IPS DF 19.7 (cell line): ENCODE data around the gene HYAL1.

Source experiments
- DNase-seq: peaks from one replicate; pipeline ENCODE4 v3.0.0-alpha.2; 2013; ENCODE audit warnings: low read depth, low spot score

HYAL1 gene, protein sequence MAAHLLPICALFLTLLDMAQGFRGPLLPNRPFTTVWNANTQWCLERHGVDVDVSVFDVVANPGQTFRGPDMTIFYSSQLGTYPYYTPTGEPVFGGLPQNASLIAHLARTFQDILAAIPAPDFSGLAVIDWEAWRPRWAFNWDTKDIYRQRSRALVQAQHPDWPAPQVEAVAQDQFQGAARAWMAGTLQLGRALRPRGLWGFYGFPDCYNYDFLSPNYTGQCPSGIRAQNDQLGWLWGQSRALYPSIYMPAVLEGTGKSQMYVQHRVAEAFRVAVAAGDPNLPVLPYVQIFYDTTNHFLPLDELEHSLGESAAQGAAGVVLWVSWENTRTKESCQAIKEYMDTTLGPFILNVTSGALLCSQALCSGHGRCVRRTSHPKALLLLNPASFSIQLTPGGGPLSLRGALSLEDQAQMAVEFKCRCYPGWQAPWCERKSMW

DNA sequence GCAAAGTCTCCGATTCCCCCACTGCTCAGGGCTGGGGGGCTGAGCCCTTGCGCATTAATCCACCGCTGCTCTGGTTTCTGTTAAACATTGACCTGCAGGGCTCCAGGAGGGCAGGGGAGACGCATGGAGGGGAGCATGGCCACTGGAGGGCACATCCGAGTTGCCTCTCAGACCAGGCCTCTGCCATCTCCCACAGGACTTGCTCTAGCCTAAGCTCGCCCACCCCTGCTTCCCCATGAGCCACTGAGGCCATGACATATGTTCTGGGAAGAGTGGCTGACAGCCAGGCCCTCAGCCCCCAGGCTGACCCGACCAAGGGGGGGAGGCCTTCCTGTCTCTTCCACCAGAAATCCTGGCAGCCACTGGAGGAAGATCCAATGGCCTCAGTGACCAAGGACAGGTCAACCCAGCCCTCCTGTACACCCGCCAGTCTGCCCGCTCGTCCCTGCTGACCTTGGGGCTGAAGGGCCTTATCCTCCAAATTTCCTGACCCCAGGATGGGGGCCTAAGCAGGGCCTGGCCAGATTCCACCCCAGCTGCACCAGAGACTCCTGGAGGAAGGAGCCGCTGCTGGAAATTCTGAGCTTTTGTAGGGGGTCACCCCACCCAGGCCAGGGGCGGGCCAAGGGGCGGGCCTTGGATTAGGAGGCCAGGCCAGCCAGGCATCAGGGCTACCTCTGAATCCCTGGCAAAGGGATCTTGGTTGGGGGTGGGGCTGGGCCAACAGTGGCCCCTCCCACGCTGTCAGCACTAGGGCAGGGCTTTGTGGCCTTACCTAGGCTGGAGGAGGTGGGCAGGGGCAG lies at the start of gene HYAL1:
TSS of gene HYAL1 (minus strand) at position 562 of the 803 bp plus-strand sequence. CDS start 618 bp downstream, outside the sequence.
- no peak for DNase-seq

- DNase-seq = no peak
Observed at GRCh38 chr3:50352781-50353180, 49.4 kb upstream of the HYAL1 start.

- DNase-seq = no peak
Observed at GRCh38 chr3:50351323-50351697, 47.9 kb upstream of the HYAL1 start.

DNA sequence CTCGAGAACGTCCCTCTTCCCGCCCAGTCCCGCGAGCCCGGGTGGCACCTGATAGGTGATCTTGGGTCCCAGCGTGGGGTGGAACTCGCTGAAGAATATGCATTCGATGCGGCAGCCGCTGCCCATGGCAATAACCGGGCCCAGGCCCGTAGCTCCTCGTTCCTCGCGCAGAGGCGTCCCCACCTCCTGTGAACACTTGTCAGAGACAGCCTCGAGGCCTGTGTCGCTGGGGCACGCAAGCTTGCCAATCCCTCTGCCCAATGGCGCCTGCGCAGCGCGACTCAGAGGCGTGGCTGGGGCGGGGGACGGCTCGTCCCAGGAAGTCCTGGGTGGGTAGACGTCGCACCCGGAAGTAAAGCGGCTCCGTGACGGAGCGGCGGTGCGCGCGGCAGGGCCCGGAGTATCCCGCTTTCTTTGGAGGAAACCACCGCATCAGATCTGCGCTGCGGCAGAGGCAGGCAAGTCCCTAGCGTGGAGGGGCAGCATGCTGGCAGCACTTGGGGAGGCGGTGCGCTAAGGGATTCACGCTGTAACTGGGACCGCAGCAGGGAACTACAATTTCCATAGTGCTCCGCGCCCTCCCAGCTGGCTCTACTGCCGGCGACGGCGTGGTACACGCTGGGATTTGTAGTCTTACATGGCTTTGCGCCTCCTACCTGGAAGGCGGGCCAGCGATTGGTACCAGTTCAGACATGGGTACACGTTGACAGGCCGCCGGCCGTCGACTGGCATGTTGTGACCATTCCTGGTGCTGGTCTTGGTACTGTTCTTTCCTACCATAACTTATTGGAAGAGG lies 47.4 kb upstream of the HYAL1 start, which contains the start of the genes CYB561D2 and NPRL2:
TSS of gene CYB561D2 (plus strand) at position 336 of the 796 bp plus-strand sequence. CDS start 572 bp downstream, outside the sequence.
TSS of gene NPRL2 (minus strand) at position 249 of the 796 bp plus-strand sequence. CDS start at position 126, 123 bp downstream.
- no peak for DNase-seq

DNA sequence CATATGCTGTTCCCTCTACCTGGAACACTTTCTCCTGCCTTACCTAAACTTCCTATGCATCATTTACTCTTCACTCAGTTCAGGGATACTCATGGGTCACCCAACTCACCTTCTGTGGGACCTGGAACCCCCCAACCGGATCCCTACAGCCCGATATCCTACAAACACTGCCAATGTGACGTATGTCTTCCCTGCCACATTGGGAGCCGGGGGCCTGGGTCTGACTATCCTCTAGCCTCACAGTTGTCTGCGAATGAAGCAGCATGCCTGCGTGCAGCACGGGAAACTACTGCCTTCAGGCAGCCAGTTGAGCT lies 46.8 kb upstream of the HYAL1 start:
- DNase-seq = no peak

- no peak for DNase-seq
Observed at GRCh38 chr3:50347187-50347813, 43.9 kb upstream of the HYAL1 start.

- no peak for DNase-seq
Observed at GRCh38 chr3:50345586-50346234, 42.3 kb upstream of the HYAL1 start, which contains the start of gene ZMYND10. ZMYND10 (minus strand) TSS chr3:50345732; CDS start chr3:50345579, 153 bp downstream.

- DNase-seq = no peak
Observed at GRCh38 chr3:50345008-50345407, 41.6 kb upstream of the HYAL1 start.

DNA sequence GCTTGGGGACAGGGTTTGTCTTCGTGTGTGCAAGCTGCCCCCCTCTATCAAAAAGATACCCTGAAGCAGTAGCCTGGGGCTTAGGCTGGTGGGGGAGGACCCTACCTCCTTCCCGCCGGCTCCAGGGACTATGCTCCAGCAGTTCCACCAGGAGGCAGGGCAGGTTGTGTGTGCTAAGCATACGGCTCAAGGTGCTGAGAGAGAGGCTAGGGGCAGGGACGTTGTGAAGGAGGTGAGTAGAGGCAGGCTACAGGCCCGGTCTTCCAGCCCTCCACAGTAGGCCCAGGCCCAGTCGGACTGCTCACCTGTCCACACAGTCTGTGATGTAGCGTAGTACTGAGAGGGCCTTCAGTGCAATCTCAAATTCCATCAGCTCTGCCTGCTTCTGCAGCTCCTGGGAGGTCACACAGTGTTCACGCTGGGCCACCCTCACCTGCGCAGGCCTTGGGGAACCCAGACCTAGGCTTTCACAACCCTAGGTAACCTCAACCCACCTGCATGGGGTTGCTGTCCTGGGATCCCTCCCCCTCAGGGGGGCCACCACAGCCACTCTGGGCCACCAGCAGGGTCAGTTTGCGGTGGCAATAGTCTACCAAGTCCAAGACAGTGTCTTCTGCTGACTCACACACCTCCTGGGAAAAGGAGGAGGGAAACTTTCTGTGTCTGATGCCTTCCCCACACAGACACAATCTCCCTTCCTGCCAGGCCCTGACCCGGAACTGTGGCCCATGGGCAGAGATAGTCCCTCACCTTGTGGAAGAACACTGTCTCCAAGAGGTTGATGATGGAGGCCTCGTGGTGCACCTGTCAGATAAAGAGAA lies 39.6 kb upstream of the HYAL1 start:
- DNase-seq = no peak

GRCh38 chr3:50341996-50342650 lies 38.7 kb upstream of the HYAL1 start:
- no peak for DNase-seq

GRCh38 chr3:50341537-50341936 lies 38.2 kb upstream of the HYAL1 start:
- no peak for DNase-seq

DNA sequence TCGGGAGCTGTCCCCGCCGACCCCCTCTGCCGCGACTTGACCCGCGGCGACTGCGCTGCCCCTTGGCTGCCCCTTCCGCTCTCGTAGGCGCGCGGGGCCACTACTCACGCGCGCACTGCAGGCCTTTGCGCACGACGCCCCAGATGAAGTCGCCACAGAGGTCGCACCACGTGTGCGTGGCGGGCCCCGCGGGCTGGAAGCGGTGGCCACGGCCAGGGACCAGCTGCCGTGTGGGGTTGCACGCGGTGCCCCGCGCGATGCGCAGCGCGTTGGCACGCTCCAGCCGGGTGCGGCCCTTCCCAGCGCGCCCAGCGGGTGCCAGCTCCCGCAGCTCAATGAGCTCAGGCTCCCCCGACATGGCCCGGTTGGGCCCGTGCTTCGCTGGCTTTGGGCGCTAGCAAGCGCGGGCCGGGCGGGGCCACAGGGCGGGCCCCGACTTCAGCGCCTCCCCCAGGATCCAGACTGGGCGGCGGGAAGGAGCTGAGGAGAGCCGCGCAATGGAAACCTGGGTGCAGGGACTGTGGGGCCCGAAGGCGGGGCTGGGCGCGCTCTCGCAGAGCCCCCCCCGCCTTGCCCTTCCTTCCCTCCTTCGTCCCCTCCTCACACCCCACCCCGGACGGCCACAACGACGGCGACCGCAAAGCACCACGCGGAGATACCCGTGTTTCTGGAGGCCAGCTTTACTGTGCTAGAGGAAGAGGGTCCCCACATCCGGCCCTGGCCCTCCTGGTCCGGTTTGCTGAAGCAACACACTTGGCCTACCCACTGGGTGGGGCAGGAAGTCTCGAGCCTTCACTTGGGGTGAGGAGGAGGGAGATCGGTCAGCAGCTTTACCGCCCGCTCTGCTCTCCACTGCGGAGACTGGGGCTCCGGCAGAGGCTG lies 37.3 kb upstream of the HYAL1 start, which contains the start of gene RASSF1:
TSS of gene RASSF1 (minus strand) at position 389 of the 882 bp plus-strand sequence. CDS start at position 358, 31 bp downstream.
- no peak for DNase-seq

- DNase-seq = no peak
Observed at GRCh38 chr3:50340147-50340447, 36.7 kb upstream of the HYAL1 start.

GRCh38 chr3:50339485-50340146 lies 36.2 kb upstream of the HYAL1 start:
- no peak for DNase-seq

- no peak for DNase-seq
Observed at GRCh38 chr3:50338965-50339364, 35.6 kb upstream of the HYAL1 start.

DNA sequence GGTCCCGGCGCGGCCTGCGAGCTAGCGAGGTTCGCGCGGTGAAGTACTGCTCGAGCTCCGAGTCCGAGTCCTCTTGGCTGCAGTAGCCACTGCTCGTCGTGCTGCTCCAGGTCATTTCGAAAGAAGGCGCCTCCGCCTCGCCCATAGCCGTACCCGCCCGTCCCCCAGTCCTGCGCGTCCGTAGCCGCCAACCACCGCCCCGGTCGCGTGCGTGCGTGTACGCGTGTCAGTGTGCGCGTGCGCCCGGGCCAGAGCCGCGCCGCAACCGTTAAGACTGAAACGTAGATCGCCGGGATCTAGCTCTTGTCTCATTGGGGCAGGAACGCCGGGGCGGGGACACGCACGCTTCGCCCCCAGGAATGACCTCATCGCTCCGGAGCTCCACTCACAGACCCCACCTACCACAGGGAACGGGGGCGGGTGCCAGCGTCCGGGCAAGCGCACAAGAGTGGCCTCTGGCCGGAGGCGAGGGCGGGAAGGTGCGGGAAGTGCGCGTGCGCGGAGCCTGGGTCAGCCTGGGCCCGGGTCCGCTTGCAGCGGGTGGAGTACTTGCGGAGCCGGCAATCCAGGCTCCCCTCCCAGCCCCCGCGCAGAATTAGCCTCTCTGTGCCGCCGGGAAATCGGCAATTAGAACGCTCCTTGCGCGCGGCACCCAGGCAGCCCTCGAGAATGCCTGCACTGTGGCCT lies 33.9 kb upstream of the HYAL1 start:
- no peak for DNase-seq
